COLO668 (cell line): ENCODE results near the gene GRIK5.
"Not testable (repeated sequence)": the region's sequence is repeated elsewhere in the genome, so short reads cannot be mapped to it uniquely, and the experiment has no call there.

Experiments
- DNase-seq: peaks from one replicate; lab custom pipeline; 2025; ENCODE audit not compliant: unreplicated experiment; lab: John Stamatoyannopoulos, UW

GRIK5 gene

DNA sequence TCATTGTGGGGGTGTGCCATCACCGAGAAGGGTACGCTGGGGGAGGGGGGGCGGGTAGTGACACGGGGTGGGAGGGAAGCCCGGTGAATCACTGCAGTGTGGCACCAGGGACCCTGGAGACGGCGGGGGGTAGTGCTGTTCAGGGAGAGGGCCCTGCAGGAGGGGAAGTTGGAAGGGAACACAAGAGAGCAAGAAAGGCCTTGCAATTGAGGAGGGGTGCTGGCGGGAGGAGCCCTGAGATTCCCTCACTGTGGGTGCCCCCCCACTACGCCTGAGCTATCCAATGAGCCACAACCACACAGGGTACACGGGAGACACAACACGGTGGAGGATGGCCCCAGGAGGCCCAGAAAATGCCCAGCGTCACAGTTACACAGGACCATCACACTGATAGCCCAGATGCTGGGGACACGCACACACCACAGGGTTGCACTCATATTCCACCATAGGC lies 75.5 kb downstream of the GRIK5 start:
- DNase-seq: peak; percentile 14

DNA sequence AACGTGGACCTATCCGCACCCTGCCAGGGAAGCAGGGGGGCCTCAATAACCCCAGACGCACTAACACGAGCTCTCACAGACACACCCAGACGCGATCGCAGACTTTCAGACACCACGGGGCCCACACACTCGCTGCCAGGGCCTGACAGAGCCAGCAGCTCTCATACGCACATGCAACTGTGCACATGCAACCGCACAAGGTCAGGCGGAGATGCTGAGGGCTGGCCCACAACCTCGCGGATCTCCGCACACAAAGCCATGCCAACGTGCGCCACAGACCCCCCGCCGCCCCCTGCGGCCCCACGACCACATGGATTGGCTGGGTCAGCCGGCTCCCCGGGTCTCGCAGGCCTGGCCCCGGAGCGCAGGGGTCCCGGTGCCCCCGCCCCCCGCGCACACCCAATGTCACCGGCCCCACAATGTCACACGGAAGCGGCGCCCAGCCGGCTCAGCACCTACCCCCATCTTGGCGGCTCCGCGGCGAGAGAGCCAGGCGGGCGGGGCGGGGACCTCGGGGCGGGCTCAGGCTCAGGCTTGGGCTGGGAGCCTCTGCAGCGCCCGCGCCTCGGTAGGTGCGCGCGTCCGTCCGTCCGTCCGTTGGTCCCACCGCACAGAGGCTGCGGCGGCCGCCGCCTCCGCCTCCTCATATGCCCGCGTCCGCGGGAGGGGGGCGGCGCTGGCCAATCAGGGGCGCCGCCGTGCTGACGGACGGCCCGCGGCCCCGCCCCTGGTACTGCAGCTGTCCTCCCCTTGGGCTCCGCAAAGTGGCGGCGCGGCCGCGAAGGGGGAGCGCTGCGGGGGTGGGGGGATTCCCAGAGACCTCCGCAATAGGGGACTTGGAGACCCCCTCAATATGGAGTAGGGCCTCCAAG lies 76.2 kb downstream of the GRIK5 start, which contains the start of gene ATP1A3:
ATP1A3 (minus strand) TSS at position 619 of the 872 bp plus-strand sequence; CDS start at position 465, 154 bp downstream.
- peak; percentile 87 for DNase-seq

DNA sequence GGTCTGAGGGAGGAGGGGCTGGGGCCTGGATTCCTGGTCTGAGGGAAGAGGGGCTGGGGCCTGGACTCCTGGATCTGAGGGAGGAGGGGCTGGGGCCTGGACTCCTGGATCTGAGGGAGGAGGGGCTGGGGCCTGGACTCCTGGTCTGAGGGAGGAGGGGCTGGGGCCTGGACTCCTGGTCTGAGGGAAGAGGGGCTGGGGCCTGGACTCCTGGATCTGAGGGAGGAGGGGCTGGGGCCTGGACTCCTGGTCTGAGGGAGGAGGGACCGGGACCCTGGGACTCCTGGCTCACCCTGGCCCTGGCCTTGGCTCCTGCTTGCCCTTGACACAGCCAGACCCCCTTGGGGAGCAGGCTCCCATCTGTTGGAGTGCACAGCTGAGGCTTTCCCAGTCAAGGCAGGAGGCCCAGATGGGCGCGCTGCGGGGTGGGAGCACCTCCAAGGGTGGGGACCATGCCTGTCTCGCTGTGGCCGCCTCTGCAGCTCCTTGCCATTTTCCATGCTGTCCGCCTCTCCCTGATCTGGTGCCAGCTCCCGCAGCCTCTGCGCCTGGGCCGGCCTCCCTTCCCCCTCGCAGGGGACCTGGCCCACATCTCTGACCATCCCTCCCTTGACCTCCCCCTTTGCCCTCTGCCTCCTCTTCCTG lies 78.0 kb downstream of the GRIK5 start:
- DNase-seq: not testable (repeated sequence)

DNA sequence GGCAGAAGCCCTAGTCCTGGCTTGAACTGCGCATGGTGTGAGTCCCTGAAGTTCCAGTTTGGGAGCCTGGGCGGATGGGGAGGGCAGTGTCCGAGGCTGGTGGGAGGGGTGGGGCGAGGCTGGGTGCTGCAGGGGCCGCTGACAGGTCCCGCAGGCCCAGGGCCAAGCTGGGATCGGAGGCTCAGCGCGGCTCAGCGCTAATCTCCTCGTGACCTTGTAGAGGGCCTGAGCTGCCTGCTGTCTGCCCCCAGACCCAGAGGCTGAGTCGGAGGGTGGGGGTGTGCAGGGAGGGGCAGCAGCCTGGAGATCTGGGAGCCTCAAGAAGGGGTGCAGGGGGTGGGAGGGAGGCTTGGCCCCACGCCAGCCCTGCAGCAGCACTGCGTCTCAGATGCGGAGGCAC lies 79.0 kb downstream of the GRIK5 start:
- DNase-seq: no peak

DNA sequence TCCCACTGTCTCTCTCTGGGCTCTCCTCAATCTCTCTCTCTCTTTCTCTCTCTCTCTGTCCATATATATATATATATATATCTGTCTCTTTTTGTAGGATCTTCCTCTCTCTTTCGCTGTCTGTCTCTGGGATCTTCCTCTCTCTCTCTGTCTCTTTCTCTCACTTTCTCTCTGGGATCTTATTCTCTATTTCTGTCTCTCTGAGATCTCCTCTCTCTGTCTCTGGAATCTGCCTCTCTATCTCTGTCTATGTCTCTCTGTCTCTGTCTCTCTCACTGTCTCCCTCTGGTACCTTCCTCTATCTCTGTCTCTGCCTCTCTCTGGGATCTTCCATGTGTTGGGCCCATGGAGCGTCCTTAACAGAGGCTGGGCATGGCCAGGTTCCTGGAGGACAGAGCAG lies 79.4 kb downstream of the GRIK5 start:
- DNase-seq: no peak

DNA sequence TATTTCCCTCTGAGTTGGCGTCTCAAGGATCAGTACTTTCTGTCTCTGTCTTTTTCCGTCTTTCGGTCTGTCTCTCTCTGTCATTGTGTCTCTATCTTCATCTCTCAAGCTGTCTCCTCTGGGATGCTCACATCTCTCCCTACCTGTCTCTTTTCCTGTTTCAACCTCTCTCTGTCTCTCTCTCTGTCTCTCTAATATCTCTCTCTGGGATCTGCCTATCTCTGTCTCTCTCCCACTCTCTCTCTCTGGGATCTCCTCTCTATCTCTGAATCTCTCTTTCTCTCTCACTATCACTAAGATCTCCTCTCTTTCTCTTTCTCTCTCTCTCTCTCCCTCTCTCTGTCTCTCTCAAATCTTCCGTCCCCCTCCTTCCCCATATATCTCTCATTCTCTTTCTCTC lies 80.0 kb downstream of the GRIK5 start:
- no peak for DNase-seq

DNA sequence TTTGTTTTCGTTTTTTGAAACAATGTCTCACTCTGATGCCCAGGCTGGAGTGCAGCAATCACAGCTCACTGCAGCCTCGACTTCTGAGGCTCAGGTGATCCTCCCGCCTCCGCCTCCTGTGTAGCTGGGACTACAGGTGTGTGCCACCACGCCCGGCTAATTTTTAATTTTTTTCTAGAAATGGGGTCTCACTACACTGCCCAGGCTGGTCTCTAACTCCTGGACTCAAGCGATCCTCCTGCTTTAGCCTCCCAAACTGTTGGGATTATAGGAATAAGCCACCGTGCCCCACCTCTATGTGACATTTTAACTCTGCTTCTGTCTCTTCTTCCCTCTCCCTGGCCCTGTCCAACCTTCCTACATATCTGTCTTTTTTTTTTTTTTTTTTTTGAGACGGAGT lies 81.1 kb downstream of the GRIK5 start:
- DNase-seq: no peak

DNA sequence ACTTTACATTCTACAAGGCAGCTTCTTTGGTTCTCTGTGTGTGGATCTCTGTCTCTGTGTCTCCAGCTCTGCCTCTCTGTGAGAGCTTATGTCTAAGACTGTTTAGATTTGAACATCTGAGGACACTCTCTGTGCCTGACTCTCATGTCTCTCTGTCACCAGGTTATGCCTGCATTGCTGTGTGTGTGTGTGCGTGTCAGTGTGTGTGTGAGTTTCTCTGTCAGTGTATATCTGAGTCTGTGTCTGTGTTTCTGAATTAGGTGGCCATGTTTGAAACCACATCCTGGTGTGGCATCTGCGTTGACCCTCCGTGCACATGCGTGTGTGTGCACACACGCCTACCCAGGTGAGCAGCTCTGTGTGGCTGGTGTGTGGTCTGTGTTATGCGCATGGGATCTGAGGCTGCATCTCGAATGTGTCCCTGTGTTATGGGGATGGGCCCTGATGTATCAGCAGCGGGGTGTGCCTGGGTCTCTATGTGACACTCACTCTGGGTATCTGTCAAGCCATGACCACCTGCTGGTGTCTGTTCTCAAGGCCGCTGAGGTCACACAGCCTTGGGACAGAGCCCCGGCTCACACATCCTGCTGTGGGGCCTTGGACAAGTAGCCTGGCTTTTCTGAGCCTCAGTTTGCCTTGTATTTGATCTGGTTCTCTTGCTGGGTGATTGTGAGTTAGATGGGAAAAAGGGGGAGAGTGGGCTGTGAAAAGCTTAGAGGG lies 82.7 kb downstream of the GRIK5 start:
- no peak for DNase-seq

DNA sequence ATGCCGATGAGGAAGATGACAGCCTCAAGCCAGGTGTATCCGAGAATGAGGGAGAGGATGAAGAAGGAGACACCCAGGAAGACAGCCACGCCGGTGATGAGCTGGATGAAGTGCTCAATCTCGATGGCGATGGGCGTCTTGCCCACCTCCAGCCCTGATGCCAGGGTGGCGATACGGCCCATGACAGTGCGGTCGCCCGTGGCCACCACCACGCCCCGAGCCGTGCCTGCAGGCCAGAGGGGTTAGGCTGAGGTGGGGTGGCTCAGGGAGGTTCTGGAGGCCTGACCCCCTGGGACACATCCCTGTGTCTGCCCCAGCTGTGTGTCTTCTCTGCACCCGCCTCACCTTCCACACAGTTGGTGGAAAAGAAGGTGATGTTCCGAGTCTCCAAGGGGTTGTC lies 85.0 kb downstream of the GRIK5 start:
- DNase-seq: no peak

DNA sequence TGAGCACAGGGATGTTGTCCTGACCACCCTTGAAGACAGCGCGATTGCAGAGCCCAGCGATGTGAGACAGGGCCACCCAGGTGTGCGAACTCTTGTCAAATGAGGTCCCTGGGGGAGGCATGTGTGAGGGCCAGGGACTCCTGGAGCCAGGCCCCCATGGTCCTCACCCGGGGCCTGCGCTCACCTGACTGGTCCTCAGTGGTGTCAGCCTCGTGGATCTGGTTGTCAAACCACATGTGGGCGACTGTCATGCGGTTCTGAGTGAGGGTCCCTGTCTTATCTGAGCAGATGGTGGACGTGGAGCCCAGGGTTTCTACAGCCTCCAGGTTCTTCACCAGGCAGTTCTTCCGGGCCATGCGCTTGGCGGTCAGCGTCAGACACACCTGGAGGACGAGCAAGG lies 88.3 kb downstream of the GRIK5 start:
- DNase-seq: no peak

DNA sequence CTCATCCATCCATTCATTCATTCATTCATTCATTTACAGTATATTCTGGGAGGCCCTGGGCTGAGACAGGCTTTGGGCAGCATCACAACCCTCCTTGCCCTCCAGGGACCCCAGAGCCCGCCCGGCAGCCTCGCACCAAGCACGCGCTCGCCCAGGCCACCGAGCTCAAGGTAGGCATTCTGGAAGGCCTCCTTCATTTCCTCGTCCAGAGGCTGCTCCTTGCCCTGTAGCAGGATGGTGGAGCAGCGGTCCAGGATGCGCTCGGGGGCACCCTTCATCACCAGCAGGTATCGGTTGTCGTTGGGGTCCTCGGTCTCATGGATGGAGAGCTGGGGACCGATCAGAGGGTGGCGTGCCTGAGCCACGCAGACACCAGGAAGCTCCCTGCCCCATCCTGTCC lies 91.5 kb downstream of the GRIK5 start:
- DNase-seq: no peak

DNA sequence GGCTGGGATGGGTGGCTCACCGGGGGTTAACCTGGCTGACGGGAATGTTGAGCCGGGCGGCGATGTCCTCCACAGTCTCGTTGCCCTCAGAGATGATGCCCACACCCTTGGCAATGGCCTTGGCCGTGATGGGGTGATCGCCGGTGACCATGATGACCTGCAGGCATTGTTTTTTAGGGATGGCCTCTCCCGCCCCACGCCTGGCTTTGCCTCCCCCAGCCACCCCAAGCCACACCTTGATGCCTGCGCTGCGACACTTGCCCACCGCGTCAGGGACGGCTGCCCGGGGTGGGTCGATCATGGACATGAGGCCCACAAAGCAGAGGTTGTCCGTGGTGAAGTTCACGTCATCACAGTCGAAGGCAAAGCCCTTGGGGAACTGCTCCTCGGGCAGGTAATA lies 92.1 kb downstream of the GRIK5 start:
- DNase-seq: no peak

DNA sequence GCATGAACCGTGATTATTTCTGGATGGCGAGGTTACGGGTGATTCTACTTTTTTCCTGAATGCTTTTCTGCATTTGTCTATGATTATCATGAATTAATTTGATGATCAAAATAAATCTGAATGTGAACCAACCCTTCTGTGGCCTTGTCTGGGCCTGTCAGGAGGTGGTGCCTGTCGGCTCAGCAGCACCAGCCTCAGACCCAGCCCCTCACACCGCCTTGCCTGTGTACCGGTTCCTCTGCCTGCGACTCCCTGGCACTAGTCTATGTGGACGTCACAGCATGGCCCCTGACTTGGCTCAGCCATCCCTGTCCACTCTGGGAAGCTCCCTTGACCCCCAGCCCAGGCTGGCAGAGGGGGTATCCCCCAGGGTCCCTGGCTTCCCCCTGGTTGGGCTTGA lies 95.4 kb downstream of the GRIK5 start:
- no peak for DNase-seq

DNA sequence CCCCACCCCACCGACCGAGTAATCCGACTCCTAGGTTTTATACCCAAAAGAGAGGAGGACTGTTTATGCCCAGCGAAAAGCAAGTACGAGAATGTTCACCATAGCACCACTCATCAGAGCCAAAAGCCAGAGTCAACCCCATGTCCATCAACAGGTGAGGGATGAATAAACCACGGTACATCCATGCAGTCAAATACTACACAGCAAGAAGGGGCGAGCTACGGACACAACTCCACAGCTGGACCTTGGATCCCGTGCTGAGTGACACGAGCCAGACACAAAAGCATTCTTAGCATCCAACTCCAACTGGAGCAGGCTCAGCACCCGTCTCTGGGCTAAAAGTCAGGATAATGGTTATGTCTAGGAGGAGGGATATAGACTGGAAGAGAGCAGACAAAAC lies 98.6 kb downstream of the GRIK5 start:
- DNase-seq: no peak

DNA sequence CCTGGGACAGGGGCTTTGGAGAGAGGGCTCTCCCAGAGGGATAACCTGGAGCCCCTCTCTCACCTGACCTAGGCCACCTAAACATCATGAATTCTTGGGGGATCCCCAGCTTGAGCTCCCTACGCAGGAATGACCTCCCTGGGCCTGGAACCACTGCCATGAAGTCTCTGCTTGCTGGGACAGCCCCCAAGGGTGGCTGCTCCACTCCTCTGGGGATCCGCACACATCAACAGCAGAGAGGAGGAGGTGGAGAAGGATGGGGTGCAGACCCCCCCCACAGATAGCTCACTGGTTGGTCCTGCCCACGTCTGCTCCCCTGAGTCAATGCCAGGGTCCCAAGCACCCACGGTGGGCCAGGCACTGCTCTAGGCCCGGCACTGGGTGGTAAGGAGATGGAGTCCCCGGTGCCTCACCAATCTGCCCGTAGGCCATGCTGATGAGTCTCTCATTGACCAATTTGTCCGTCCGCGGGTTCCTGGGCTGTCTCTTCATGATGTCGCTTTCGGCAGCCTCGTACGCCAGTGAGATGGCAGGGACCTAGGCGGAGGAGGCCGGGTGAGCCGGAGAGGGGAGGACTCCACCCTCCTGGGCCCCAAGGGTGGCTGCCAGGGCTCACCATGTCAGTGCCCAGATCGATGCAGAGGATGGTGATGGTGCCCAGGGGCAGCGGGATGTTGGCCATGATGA lies 100.1 kb downstream of the GRIK5 start:
- DNase-seq: no peak

DNA sequence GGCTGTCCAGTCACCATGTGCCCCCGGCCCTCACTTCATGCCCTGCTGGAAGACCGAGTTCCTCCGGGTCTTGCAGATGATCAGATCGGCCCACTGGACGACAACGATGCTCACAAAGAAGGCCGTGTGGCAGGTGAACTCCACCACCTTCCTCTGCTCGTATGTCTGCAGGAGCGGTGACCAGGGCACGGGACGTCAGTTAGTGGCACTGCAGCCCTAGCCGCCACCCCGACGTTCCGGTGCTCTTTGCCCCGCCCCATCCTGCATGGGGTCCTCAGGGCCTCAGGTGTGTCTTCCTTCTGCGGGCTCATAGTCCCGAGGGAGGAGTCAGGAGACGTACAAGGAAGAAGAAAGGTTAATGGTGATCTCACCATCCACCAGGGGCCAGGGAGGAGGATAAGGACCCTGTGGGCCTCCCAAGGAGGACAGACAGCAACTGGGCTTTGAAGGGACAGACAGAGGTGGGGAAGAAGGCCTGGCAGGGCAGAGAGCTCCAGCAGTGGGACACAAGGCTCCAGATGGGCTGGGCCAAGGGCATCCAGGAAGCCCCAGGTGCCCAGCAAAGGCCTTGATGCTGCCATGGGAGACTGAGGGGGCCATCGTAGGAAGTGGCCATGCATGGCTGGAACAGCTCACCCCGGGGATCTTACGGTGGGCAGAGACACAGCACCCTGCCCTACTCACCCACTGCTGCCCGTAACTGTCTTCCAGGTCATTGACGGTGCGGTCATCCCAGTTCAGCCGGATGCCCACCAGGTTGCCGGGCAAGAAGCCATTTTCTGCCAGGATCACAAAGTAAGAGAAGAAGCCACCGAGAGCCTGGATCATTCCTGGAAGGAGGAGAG lies 101.0 kb downstream of the GRIK5 start:
- DNase-seq: no peak

DNA sequence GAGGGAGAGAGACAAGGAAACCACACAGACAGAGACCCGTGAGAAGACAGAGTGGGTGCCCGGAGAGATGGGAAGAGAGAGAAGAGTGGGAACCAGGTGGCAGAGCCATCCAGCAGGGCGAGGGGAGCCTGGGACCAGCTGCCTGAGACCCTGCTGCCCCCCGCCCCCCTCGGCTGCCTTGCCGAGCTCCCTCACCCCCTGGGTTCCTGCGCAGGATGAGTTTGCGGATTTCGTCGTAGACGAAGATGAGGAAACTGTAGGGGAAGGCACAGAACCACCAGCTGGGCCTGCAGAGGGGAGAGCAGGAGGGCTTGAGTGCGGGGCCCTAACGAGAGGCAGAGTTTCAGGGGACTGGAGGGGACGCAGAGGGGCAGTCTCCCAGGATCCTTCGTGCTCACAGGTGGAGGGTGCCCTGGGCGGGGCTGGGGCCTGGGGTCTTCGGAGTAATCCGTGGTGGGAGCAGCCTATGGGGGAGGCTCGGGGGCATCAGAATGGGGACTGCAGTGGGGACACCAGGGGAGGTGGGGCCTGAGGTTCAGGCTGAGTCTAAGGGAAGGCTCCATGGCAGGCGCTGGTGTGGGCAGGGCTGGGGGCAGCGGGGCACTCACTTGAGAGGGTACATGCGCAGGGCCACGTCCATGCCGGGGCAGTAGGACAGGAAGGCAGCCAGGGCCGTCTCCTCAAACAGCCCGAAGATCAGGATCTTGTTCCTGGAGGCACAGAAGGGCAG lies 102.8 kb downstream of the GRIK5 start:
- DNase-seq: no peak

DNA sequence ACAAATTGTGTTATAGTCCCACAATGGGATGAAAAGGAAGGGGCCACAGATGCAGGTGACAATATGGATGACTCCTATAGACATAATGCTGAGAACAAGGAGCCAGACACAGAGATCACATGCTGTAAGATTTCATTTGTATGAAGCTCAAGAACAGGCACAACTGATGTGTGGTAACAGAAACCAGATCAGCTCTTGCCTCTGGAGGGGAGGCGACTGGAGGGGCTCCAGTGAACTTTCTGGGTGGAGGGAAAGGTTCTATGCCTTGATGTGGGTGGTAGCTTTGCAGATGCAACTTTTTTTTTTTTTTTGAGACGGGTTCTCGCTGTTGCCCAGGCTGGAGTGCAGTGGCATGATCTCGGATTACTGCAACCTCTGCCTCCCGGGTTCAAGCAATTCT lies 104.9 kb downstream of the GRIK5 start:
- DNase-seq: no peak

DNA sequence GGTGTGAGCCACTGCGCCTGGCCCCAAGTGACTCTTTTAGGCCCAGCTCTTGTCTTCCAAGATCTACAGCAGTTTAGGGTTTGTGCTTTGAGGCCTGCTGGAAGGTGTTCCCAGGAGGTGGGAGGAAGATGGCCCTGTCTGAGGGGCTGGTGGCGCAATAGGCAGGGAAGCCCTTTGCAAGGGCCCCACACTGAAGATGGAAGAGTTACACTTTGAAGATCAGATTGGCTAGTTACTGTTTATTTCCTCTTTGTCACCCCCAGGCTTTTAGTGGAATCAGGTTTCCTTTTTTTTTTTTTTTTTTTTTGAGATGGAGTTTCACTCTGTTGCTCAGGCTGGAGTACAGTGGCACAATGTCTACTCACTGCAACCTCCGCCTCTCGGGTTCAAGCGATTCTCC lies 109.0 kb downstream of the GRIK5 start:
- DNase-seq: no peak
